HepG2 (cell line): ENCODE data around the gene INSR.

ENCODE experiments used
- CTCF ChIP-seq: sonication (generic); formaldehyde crosslinking; IDR thresholded peaks from 2 replicates; pipeline ENCODE4 v1.5.0; 2020; ENCODE audit warnings: mild to moderate bottlenecking, missing genetic modification reagents, moderate library complexity
- HMG20B ChIP-seq: conservative IDR thresholded peaks from 2 replicates; pipeline ENCODE4 v1.6.1; 2016; ENCODE audit warnings: missing genetic modification reagents, missing compliant biosample characterization
- JUN ChIP-seq: sonication (generic); formaldehyde crosslinking; IDR thresholded peaks from 2 replicates; pipeline ENCODE4 v1.4.0; 2020; ENCODE audit warnings: mild to moderate bottlenecking, missing genetic modification reagents
- POLR2A ChIP-seq, 2 experiments: IDR thresholded peaks; 2 replicates each; pipeline ENCODE4 v1.6.1; 2011; ENCODE audit warnings: low read depth in 2 of 2, low read length in 2 of 2, mild to moderate bottlenecking in 1 of 2, moderate library complexity in 1 of 2; ENCODE audit not compliant: insufficient read depth in 1 of 2
- REST ChIP-seq, 2 experiments: IDR thresholded peaks; 2 replicates each; pipeline ENCODE4 v1.6.1; 2011 to 2012; ENCODE audit warnings: low read length in 2 of 2, borderline replicate concordance in 1 of 2, low read depth in 1 of 2, mild to moderate bottlenecking in 1 of 2, moderate library complexity in 1 of 2
- SMAD3 ChIP-seq: sonication (generic); formaldehyde crosslinking; IDR thresholded peaks from 2 replicates; pipeline ENCODE4 v1.4.0; 2020; ENCODE audit warnings: missing genetic modification reagents
- ZFP36L2 ChIP-seq: sonication (generic); formaldehyde crosslinking; IDR thresholded peaks from 2 replicates; pipeline ENCODE4 v1.4.0; 2020; ENCODE audit warnings: missing genetic modification reagents
- ZNF746 ChIP-seq: sonication (generic); formaldehyde crosslinking; IDR thresholded peaks from 2 replicates; pipeline ENCODE4 v1.8.0; 2022; ENCODE audit warnings: mild to moderate bottlenecking, missing genetic modification reagents
- ZNF761 ChIP-seq: sonication (generic); formaldehyde crosslinking; conservative IDR thresholded peaks from 2 replicates; pipeline ENCODE4 v1.4.0; 2020; ENCODE audit warnings: mild to moderate bottlenecking, missing genetic modification reagents

- TF ChIP-seq REST (IDR thresholded peaks at IDR 0.05; ENCODE audit: borderline replicate concordance in 1 of 2, low read depth in 1 of 2, low read length in 2 of 2): no peak
- no peak for TF ChIP-seq ZNF761 (CRISPR knock-in tag)
- TF ChIP-seq POLR2A (IDR thresholded peaks at IDR 0.05; ENCODE audit: insufficient read depth in 1 of 2, low read depth in 2 of 2, low read length in 2 of 2): no peak
- no peak for TF ChIP-seq ZNF746 (CRISPR knock-in tag)
- no peak for TF ChIP-seq HMG20B (CRISPR knock-in tag)
- no peak for TF ChIP-seq CTCF
- no peak for TF ChIP-seq SMAD3
- no peak for TF ChIP-seq JUN (CRISPR knock-in tag)
- no peak for TF ChIP-seq ZFP36L2 (CRISPR knock-in tag)
These were observed 221.7 kb downstream of the INSR start for GRCh38 chr19:7072541-7072940.
